ENCODE measurements around the gene KCNMA1.

- TF ChIP-seq CTCF (IDR thresholded peaks at IDR 0.05) = no peak
- TF ChIP-seq POLR2A (IDR thresholded peaks at IDR 0.05) = no peak
Measured at GRCh38 chr10:76925636-76926405, 711.8 kb downstream of the KCNMA1 start.
